ENCODE data around the gene SLC4A5.

Gene SLC4A5

GRCh38 chr2:74223941-74224770 is 119.1 kb downstream of the SLC4A5 start:
- no peak overlapping the region for H3K9ac ChIP-seq
- H3K4me2 ChIP-seq (ENCODE audit: low read length): no peak overlapping the region
- no peak overlapping the region for H3K27ac ChIP-seq
- H3K27me3 ChIP-seq (ENCODE audit: control insufficient read depth, insufficient read depth, low read length): no peaks in the 10 kb centered on the region
- no peak overlapping the region for H3K4me3 ChIP-seq (ENCODE audit: low read depth, low read length)
- no peaks in the 10 kb centered on the region for H3K9me3 ChIP-seq (ENCODE audit: control insufficient read depth, low read length)
- no peak for TF ChIP-seq CTCF (IDR thresholded peaks at IDR 0.05)
- no peaks in the 10 kb centered on the region for H3K36me3 ChIP-seq (ENCODE audit: control insufficient read depth, insufficient read depth, low read length)
- H2AFZ ChIP-seq: no peak overlapping the region
- no peaks in the 10 kb centered on the region for H3K79me2 ChIP-seq
- peaks cover 4% of the 10 kb centered on the region for H3K4me1 ChIP-seq

GRCh38 chr2:74222300-74222650 is 120.9 kb downstream of the SLC4A5 start:
- Histone ChIP-seq H3K4me3 (ENCODE audit: low read depth, low read length) (no peak overlapping the region), H2AFZ (no peak overlapping the region), H3K9ac (no peak overlapping the region), H3K4me2 (ENCODE audit: low read length) (no peak overlapping the region), H3K4me1 (peaks cover 4% of the 10 kb centered on the region), H3K27ac (no peak overlapping the region), H3K9me3 (ENCODE audit: control insufficient read depth, low read length) (no peaks in the 10 kb centered on the region), H3K27me3 (ENCODE audit: control insufficient read depth, insufficient read depth, low read length) (no peaks in the 10 kb centered on the region), H3K36me3 (ENCODE audit: control insufficient read depth, insufficient read depth, low read length) (no peaks in the 10 kb centered on the region), H3K79me2 (no peaks in the 10 kb centered on the region)
- TF ChIP-seq CTCF (IDR thresholded peaks at IDR 0.05): no peak

- no peak for TF ChIP-seq CTCF (IDR thresholded peaks at IDR 0.05)
- no peaks in the 10 kb centered on the region for H3K36me3 ChIP-seq (ENCODE audit: control insufficient read depth, insufficient read depth, low read length)
- H3K9me3 ChIP-seq (ENCODE audit: control insufficient read depth, low read length): no peaks in the 10 kb centered on the region
- H3K4me1 ChIP-seq: peaks cover 4% of the 10 kb centered on the region
- no peak overlapping the region for H3K9ac ChIP-seq
- no peak overlapping the region for H2AFZ ChIP-seq
- no peaks in the 10 kb centered on the region for H3K79me2 ChIP-seq
- H3K4me2 ChIP-seq (ENCODE audit: low read length): no peak overlapping the region
- H3K27ac ChIP-seq: no peak overlapping the region
- no peak overlapping the region for H3K4me3 ChIP-seq (ENCODE audit: low read depth, low read length)
- no peaks in the 10 kb centered on the region for H3K27me3 ChIP-seq (ENCODE audit: control insufficient read depth, insufficient read depth, low read length)
Measured at GRCh38 chr2:74221604-74222299, 121.5 kb downstream of the SLC4A5 start.

- Histone ChIP-seq H3K4me2 (ENCODE audit: low read length) (no peak overlapping the region), H3K4me1 (peaks cover 4% of the 10 kb centered on the region), H3K9me3 (ENCODE audit: control insufficient read depth, low read length) (no peaks in the 10 kb centered on the region), H3K27ac (no peak overlapping the region), H3K27me3 (ENCODE audit: control insufficient read depth, insufficient read depth, low read length) (no peaks in the 10 kb centered on the region), H3K4me3 (ENCODE audit: low read depth, low read length) (no peak overlapping the region), H3K9ac (no peak overlapping the region), H3K36me3 (ENCODE audit: control insufficient read depth, insufficient read depth, low read length) (no peaks in the 10 kb centered on the region), H2AFZ (no peak overlapping the region), H3K79me2 (no peaks in the 10 kb centered on the region)
- TF ChIP-seq CTCF (IDR thresholded peaks at IDR 0.05): no peak
Measured at GRCh38 chr2:74221091-74221490, 122.1 kb downstream of the SLC4A5 start.
